ENCODE measurements around the gene RYK.

The RYK gene

DNA sequence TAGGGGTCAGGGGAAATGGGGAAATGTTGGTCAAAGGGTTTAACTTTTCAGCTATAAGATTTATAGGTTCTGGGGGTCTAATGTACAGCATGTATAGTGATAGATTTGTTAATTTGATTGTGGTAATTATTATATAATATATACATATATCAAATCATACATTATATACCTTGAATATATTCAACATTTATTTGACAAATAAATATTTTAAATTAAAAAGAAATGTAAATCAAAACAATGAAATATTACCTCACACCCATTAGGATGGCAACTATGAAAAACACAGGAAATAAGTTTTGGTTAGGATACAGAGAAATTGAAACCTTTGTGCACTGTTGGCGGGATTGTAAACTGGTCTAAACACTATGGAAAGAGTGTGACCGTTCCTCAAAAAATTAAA is 135.9 kb downstream of the RYK start:
- no peak overlapping the region for H3K27ac Mint-ChIP-seq
- peaks cover 25% of the 10 kb centered on the region for H3K9me3 Mint-ChIP-seq
- no peaks in the 10 kb centered on the region for H3K4me1 Mint-ChIP-seq
- no peaks in the 10 kb centered on the region for H3K36me3 Mint-ChIP-seq
- no peak for DNase-seq (ENCODE audit: low spot score in 2 of 2)
- ATAC-seq, result no peak
- H3K4me3 Mint-ChIP-seq, result no peak overlapping the region

DNA sequence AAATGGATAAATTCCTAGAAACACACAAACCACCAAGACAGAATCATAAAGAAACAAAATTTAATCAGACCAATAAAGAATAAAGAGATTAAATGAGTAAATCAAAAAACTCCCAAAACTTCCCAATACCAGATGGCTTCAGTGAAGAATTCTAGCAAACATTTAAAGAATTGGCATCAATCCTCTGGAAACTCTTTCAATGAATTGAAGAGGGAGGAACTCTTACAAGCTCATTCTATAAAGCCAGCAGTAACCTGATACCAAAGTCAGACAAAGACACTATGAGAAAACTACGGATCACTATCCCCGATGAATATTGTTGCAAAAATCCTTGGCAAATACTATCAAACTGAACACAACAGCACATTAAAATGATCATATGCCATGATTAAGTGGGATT is 139.0 kb downstream of the RYK start:
- H3K36me3 Mint-ChIP-seq, result no peaks in the 10 kb centered on the region

DNA sequence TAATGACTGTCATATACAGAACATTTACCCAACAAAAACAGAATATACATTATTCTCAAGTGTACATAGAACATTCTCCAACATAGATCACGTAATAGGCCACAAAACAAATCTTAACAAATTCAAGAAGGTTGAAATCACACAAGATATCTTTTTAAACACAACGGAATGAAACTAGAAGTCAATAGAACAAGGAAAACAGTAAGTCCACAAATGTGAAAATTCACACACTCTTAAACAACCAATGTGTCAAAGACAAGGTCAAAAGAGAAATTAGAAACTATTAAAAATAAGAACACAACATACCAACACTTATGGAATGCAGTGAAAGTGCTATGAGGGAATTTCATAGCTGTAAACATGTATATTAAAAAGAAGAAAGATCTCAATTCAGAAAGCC is 139.7 kb downstream of the RYK start:
- no peak overlapping the region for H3K27ac Mint-ChIP-seq

More for the DNA sequence above, 139.0 kb downstream of the RYK start:
- peaks cover 12% of the 10 kb centered on the region for H3K9me3 Mint-ChIP-seq
- no peak for ATAC-seq
- no peak overlapping the region for H3K27ac Mint-ChIP-seq
- no peak overlapping the region for H3K4me3 Mint-ChIP-seq
- H3K4me1 Mint-ChIP-seq, result no peaks in the 10 kb centered on the region
- DNase-seq (ENCODE audit: low spot score in 2 of 2), result no peak

More for the DNA sequence above, 139.7 kb downstream of the RYK start:
- peaks cover 12% of the 10 kb centered on the region for H3K9me3 Mint-ChIP-seq
- ATAC-seq (no peak), DNase-seq (ENCODE audit: low spot score in 2 of 2) (no peak)
- no peaks in the 10 kb centered on the region for H3K4me1 Mint-ChIP-seq
- H3K4me3 Mint-ChIP-seq, result no peak overlapping the region
- H3K36me3 Mint-ChIP-seq, result no peaks in the 10 kb centered on the region
